Stimulated activated CD4-positive, alpha-beta T cell treated with anti-CD3 and anti-CD28 coated beads, TNF-alpha, amount 100 ng/mL, for 1 hour (primary cell): ENCODE measurements around the gene GLB1L3.

Experiments
- DNase-seq, 3 donors: peaks; one replicate each; pipeline ENCODE4 v3.0.0-alpha.2; 2020; ENCODE audit warnings: low read depth in 3 of 3, low spot score in 1 of 3

GLB1L3 gene

GRCh38 chr11:134358856-134359490, 82.8 kb downstream of the GLB1L3 start:
- DNase-seq = no peak

GRCh38 chr11:134359646-134360045, 83.5 kb downstream of the GLB1L3 start:
- DNase-seq = no peak

GRCh38 chr11:134360050-134360835, 84.1 kb downstream of the GLB1L3 start:
- peak; percentile 9 to 61 (median 33) for DNase-seq

- DNase-seq = no peak
Measured at GRCh38 chr11:134361661-134362060, 85.5 kb downstream of the GLB1L3 start.

GRCh38 chr11:134362192-134362901, 86.2 kb downstream of the GLB1L3 start:
- DNase-seq = no peak

- DNase-seq = no peak
Measured at GRCh38 chr11:134363161-134363560, 87.0 kb downstream of the GLB1L3 start.

GRCh38 chr11:134363592-134363991, 87.4 kb downstream of the GLB1L3 start:
- DNase-seq = no peak

- no peak for DNase-seq
Measured at GRCh38 chr11:134364261-134364660, 88.1 kb downstream of the GLB1L3 start.

GRCh38 chr11:134365011-134365925, 89.1 kb downstream of the GLB1L3 start:
- DNase-seq = no peak

- no peak for DNase-seq
Measured at GRCh38 chr11:134366254-134366653, 90.1 kb downstream of the GLB1L3 start.

GRCh38 chr11:134367781-134368180, 91.6 kb downstream of the GLB1L3 start:
- no peak for DNase-seq
